C4-2B (cell line): ENCODE data around the gene B9D1.

Source experiments
- ZFX ChIP-seq: fragments of 450-650 bp; IDR thresholded peaks from 2 replicates; pipeline ENCODE4 v1.6.1; 2017
- TF ChIP-seq, protein P1 (sequence below): fragments of 450-650 bp; conservative IDR thresholded peaks from 2 replicates; pipeline ENCODE4 v1.5.1; 2017; ENCODE audit warnings: mild to moderate bottlenecking

DNA sequence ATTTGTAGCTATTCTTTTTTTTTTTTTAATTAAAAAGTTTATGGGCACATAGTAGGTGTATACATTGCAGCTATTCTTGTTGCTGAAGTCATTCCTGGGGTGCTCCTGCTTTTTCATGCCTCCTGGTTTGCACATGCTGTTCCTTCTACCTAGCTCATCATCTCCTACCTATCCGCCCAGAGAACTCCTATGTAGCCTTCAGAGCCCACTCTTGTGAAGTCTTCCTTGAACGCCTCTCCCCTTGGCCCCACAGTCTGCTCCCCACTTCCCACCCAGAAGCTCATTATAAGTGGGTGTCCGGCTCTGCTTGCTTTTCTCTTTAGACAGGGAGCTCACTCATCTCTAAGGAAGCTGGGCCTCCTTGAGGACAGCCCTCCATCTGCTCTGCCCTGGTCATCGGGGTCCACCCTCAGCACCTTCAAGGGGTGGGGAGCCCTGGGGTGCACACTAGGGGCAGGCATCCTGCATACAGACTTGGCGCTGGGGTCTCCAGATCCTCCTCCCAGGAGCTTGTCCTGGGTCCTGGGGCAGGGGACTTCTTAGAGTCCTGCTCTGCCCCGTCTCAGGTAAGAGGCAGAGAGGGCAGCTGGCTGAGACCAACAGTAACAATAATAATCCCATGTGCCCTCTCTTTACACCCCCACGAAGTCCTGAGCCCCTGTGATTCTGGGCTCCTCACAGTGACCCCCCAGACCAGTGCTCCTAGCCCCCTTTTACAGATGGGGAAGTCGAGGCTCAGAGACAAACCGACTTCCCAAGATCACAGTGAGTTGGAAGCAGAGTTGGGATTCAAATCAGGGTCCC is 3.5 kb upstream of the B9D1 start:
- TF ChIP-seq, protein P1, sequence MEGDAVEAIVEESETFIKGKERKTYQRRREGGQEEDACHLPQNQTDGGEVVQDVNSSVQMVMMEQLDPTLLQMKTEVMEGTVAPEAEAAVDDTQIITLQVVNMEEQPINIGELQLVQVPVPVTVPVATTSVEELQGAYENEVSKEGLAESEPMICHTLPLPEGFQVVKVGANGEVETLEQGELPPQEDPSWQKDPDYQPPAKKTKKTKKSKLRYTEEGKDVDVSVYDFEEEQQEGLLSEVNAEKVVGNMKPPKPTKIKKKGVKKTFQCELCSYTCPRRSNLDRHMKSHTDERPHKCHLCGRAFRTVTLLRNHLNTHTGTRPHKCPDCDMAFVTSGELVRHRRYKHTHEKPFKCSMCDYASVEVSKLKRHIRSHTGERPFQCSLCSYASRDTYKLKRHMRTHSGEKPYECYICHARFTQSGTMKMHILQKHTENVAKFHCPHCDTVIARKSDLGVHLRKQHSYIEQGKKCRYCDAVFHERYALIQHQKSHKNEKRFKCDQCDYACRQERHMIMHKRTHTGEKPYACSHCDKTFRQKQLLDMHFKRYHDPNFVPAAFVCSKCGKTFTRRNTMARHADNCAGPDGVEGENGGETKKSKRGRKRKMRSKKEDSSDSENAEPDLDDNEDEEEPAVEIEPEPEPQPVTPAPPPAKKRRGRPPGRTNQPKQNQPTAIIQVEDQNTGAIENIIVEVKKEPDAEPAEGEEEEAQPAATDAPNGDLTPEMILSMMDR, result no peak
- TF ChIP-seq ZFX, result no peak
